ENCODE results near the gene TPRX2. TPM values are rescaled to one million over a fixed set of nuclear protein-coding genes. Genes with fewer than 3 reads are reported as not detected.
"Not testable (repeated sequence)": the region's sequence is repeated elsewhere in the genome, so short reads cannot be mapped to it uniquely, and the experiment has no call there.

Gene TPRX2
- total and polyA plus RNA-seq, 11 donors, result not detected

DNA sequence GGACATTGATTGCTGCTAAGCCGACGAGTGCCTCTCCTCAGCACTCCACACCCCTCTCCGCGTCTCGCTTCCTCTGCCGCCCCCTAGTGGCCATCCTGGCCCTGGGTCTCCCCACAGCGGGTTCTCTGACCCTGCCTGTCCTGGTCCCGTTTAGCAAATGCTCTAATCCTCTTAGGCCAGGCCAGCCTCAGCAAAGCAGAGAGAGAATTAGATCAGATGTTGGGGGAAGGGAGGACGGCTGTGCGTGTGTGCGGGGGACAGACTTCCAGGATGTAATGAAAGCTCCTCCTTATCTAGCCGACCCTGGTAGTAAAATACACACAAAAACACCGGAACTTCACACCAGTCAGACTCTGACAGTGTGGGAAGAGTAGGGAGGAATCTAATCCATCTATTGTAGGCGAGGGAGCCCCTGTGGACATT is 4.5 kb downstream of the TPRX2 start:
- TF ChIP-seq, protein P1, sequence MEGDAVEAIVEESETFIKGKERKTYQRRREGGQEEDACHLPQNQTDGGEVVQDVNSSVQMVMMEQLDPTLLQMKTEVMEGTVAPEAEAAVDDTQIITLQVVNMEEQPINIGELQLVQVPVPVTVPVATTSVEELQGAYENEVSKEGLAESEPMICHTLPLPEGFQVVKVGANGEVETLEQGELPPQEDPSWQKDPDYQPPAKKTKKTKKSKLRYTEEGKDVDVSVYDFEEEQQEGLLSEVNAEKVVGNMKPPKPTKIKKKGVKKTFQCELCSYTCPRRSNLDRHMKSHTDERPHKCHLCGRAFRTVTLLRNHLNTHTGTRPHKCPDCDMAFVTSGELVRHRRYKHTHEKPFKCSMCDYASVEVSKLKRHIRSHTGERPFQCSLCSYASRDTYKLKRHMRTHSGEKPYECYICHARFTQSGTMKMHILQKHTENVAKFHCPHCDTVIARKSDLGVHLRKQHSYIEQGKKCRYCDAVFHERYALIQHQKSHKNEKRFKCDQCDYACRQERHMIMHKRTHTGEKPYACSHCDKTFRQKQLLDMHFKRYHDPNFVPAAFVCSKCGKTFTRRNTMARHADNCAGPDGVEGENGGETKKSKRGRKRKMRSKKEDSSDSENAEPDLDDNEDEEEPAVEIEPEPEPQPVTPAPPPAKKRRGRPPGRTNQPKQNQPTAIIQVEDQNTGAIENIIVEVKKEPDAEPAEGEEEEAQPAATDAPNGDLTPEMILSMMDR (IDR thresholded peaks at IDR 0.05), result peak; percentile 87 to 97 (median 94)
- no peak for TF ChIP-seq POLR2A (IDR thresholded peaks at IDR 0.05)
- Histone ChIP-seq H3K4me3 (no peak overlapping the region), H3K27ac (no peak overlapping the region), H3K4me1 (no peaks in the 10 kb centered on the region), H3K9me3 (peaks cover 0 to 4% (median 0%) of the 10 kb centered on the region in 12 donors), H3K36me3 (no peaks in the 10 kb centered on the region), H3K27me3 (peaks cover 0 to 15% (median 0%) of the 10 kb centered on the region in 9 donors)
- ATAC-seq (peak; percentile 87 to 96 (median 91)), DNase-seq (peak; percentile 80 to 91 (median 81))
- 11 to 19% (median 15%) methylated on average over 14 of the region's 14 CpGs for WGBS, 4 donors
- intact Hi-C loops (cut with DNase I), result loop anchor here in 4 of 10 donors (1.0 to 10.0 kb wide), 6 partner anchors 51 to 99 kb away; no protein-coding TSS in a partner anchor

DNA sequence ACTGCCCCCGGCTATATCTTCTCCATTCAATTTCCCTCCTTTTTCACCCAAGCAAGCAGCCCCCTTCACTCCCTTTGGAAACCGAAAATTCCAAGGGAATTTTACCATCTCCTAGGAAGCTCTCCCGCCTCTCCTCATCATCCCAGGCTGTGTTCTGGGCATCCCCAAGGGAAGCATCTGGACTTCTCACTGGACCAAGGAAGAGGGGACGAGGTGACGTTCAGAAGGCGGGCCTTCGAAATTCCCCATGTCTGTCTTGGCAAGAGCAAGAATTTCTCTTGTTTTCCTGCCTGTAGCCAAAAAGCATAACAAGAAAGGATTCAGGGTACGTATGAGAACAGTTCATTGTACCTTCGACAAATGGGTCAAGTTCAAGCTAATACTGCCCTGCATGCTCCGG is 6.1 kb downstream of the TPRX2 start:
- H3K4me1 ChIP-seq, result no peaks in the 10 kb centered on the region
- DNase-seq (peak in 3 of 5 donors; percentile 27 to 33 (median 31)), ATAC-seq (peak in 1 of 4 donors; percentile 8)
- TF ChIP-seq, protein P1 (IDR thresholded peaks at IDR 0.05), result no peak
- no peak for TF ChIP-seq POLR2A (IDR thresholded peaks at IDR 0.05)
- peaks cover 0 to 12% (median 0%) of the 10 kb centered on the region in 9 donors for H3K27me3 ChIP-seq
- 47 to 67% (median 57%) methylated on average over 9 to 10 of the region's 10 CpGs for WGBS, 4 donors
- no peaks in the 10 kb centered on the region for H3K36me3 ChIP-seq
- intact Hi-C loops (cut with DNase I), result loop anchor here in 2 of 10 donors (10.0 kb wide), 1 partner anchor 100 kb away; no protein-coding TSS in a partner anchor
- peaks cover 0 to 4% (median 0%) of the 10 kb centered on the region in 12 donors for H3K9me3 ChIP-seq
- H3K27ac ChIP-seq, result no peak overlapping the region
- no peak overlapping the region for H3K4me3 ChIP-seq

DNA sequence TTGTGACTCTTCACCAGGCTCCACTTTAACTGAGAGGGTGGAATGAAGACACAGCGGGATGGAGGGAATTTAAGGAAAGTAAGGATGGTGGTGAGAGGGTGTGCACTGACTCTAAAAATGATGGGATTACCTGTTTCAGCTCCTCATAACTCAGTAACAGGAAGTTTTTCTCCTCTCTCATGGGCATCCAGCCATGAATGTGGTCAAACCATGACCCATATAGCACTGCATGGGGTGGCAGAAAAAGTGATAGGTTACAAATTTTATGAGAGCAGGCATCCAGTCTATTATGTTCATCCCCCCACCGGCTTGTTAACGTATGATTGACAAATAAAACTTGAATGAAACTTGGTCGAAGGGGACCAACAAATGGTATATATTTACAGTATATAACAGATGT is 19.9 kb downstream of the TPRX2 start:
- H3K27me3 ChIP-seq, result peaks cover 0 to 23% (median 0%) of the 10 kb centered on the region in 9 donors
- no peaks in the 10 kb centered on the region for H3K36me3 ChIP-seq
- no peak for TF ChIP-seq POLR2A (IDR thresholded peaks at IDR 0.05)
- TF ChIP-seq, protein P1 (IDR thresholded peaks at IDR 0.05), result no peak
- no peak overlapping the region for H3K27ac ChIP-seq
- no peaks in the 10 kb centered on the region for H3K4me1 ChIP-seq
- ATAC-seq (no peak), DNase-seq (no peak)
- no peak overlapping the region for H3K4me3 ChIP-seq
- intact Hi-C loops (cut with DNase I), result no loop called here
- no peaks in the 10 kb centered on the region for H3K9me3 ChIP-seq
- WGBS, 4 donors, result 71 to 95% (median 88%) methylated on average over 4 of the region's 4 CpGs

DNA sequence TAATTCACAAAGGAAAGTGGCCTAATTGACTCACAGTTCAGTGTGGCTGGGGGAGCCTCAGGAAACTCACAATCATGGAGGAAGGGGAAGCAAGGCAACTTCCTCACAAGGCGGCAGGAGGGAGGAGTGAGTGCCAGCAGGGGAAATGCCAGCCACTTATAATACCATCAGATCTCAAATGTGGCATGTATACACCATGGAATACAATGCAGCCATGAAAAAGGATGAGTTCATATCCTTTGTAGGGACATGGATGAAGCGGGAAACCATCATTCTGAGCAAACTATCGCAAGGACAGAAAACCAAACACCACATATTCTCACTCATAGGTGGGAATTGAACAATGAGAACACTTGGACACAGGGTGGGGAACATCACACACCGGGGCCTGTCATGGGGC is 20.4 kb downstream of the TPRX2 start:
- WGBS, 4 donors, result 49 to 81% (median 68%) methylated on average over 3 to 4 of the region's 4 CpGs
- peaks cover 0 to 18% (median 0%) of the 10 kb centered on the region in 9 donors for H3K27me3 ChIP-seq
- DNase-seq; H3K36me3 ChIP-seq; H3K9me3 ChIP-seq; H3K4me3 ChIP-seq; intact Hi-C loops (cut with DNase I); ATAC-seq; H3K27ac ChIP-seq; H3K4me1 ChIP-seq: not testable (repeated sequence)

- H3K4me1 ChIP-seq, result no peaks in the 10 kb centered on the region
- H3K4me3 ChIP-seq, result no peak overlapping the region
- no peaks in the 10 kb centered on the region for H3K36me3 ChIP-seq
- H3K27me3 ChIP-seq, result peaks cover 0 to 15% (median 0%) of the 10 kb centered on the region in 9 donors
- intact Hi-C loops (cut with DNase I), result no loop called here
- no peaks in the 10 kb centered on the region for H3K9me3 ChIP-seq
- 63 to 72% (median 67%) methylated on average over 5 of the region's 5 CpGs for WGBS, 4 donors
- no peak for ATAC-seq
- H3K27ac ChIP-seq, result no peak overlapping the region
- no peak for DNase-seq
- TF ChIP-seq POLR2A (IDR thresholded peaks at IDR 0.05), result no peak
- TF ChIP-seq, protein P1 (IDR thresholded peaks at IDR 0.05), result no peak
These were observed 22.7 kb downstream of the TPRX2 start for GRCh38 chr19:47881757-47882156.
